ENCODE data around the gene ATXN10.
"Not testable (repeated sequence)": the region's sequence is repeated elsewhere in the genome, so short reads cannot be mapped to it uniquely, and the experiment has no call there.

Gene ATXN10

DNA sequence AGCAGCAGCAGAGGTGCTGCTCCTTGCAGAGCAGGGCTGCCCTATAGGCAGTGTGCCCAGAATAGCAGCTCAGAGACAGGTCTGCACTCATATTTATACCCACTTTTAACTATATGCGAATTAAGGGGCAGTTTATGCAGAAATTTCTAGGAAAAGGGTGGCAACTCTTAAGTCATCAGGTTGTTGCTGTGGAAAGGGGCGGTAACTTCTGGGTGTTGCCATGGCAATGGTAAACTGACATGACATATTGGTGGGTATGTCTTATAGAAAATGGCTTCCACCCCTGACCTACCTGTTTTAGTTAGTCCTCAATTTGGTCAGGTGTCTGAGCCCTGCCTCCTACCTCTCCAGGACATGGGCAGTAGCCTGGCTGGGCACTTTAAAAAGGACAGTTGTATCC, 122.3 kb downstream of the ATXN10 start:
- no peak overlapping the region for H3K4me3 ChIP-seq (ENCODE audit: low read length)
- H3K36me3 ChIP-seq (ENCODE audit: control insufficient read depth, low read length) = peaks cover 73% of the 10 kb centered on the region
- TF ChIP-seq, protein P1, sequence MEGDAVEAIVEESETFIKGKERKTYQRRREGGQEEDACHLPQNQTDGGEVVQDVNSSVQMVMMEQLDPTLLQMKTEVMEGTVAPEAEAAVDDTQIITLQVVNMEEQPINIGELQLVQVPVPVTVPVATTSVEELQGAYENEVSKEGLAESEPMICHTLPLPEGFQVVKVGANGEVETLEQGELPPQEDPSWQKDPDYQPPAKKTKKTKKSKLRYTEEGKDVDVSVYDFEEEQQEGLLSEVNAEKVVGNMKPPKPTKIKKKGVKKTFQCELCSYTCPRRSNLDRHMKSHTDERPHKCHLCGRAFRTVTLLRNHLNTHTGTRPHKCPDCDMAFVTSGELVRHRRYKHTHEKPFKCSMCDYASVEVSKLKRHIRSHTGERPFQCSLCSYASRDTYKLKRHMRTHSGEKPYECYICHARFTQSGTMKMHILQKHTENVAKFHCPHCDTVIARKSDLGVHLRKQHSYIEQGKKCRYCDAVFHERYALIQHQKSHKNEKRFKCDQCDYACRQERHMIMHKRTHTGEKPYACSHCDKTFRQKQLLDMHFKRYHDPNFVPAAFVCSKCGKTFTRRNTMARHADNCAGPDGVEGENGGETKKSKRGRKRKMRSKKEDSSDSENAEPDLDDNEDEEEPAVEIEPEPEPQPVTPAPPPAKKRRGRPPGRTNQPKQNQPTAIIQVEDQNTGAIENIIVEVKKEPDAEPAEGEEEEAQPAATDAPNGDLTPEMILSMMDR (IDR thresholded peaks at IDR 0.05; ENCODE audit: low read depth, low read length, poor library complexity, severe bottlenecking) = no peak
- no peak for TF ChIP-seq EZH2phosphoT487 (IDR thresholded peaks at IDR 0.05; ENCODE audit: borderline replicate concordance, low read length)
- no peaks in the 10 kb centered on the region for H3K27me3 ChIP-seq (ENCODE audit: control insufficient read depth, low read length)
- H3K9me2 ChIP-seq (replicated peaks; ENCODE audit: control insufficient read depth, low read length) = no peaks in the 10 kb centered on the region
- no peak overlapping the region for H3K27ac ChIP-seq (ENCODE audit: low read depth, low read length)
- H3K4me2 ChIP-seq (ENCODE audit: low read length) = no peak overlapping the region
- no peaks in the 10 kb centered on the region for H4K20me1 ChIP-seq (ENCODE audit: control insufficient read depth, insufficient read depth, low read depth, low read length)
- no peaks in the 10 kb centered on the region; the same call in 1 of the 2 replicates for H3F3A ChIP-seq (ENCODE audit: control insufficient read depth, insufficient read depth)
- peaks cover 38% of the 10 kb centered on the region for H3K9me3 ChIP-seq (ENCODE audit: control insufficient read depth, insufficient read depth, low read length)
- H3K4me1 ChIP-seq (ENCODE audit: control insufficient read depth, low read length) = 0 out of 2 replicates have a peak, but pooled peaks cover 3% of the 10 kb centered on the region
- H3K79me2 ChIP-seq (ENCODE audit: control insufficient read depth, low read length) = peaks cover 16% of the 10 kb centered on the region; the same call in 1 of the 2 replicates

DNA sequence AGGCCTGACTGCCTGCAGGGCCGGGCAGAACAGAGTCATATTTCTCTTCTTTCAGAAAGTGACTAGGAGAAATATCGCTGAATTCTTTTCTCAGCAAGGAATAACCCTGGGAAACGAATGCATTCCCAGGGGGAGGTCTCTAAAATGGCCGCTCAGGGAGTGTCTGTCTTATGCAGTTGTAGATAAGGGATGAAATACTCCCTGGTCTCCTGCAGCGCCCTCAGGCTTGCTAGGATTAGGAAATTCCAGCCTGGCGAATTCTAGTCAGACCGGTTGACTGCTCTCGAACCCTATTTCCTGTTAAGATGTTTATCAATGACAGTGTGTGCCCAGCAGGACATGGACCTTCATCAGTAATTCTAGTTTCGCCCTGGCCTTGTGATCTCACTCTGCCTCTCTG, 124.4 kb downstream of the ATXN10 start:
- H3K27ac ChIP-seq (ENCODE audit: low read depth, low read length); H3K9me2 ChIP-seq (replicated peaks; ENCODE audit: control insufficient read depth, low read length): not testable (repeated sequence)

DNA sequence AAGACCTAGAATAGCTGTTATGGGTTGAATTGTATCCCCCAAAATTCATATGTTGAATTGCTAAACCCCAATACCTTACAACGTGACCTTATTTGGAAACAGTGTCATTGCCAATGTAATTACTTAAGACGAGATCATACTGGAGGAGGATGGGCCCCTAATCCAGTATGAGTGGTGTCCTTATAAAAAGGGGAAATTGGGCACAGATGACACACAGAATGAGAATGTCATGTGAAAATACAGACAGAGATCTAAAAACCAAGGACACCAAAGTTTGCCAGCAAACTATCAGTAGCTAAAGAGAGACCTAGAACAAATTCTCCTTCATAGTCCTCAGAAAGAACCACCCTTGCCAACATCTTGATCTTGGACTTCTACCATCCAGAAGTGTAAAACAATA, 127.7 kb downstream of the ATXN10 start:
- H3K4me2 ChIP-seq (ENCODE audit: low read length) = no peak overlapping the region
- H3F3A ChIP-seq (ENCODE audit: control insufficient read depth, insufficient read depth) = no peaks in the 10 kb centered on the region; the same call in 1 of the 2 replicates
- H3K9me2 ChIP-seq (replicated peaks; ENCODE audit: control insufficient read depth, low read length) = no peaks in the 10 kb centered on the region
- H3K27me3 ChIP-seq (ENCODE audit: control insufficient read depth, low read length) = no peaks in the 10 kb centered on the region
- H3K36me3 ChIP-seq (ENCODE audit: control insufficient read depth, low read length) = peaks cover 54% of the 10 kb centered on the region
- H3K4me3 ChIP-seq (ENCODE audit: low read length) = no peak overlapping the region
- H3K27ac ChIP-seq (ENCODE audit: low read depth, low read length) = no peak overlapping the region
- no peaks in the 10 kb centered on the region for H4K20me1 ChIP-seq (ENCODE audit: control insufficient read depth, insufficient read depth, low read depth, low read length)
- TF ChIP-seq, protein P1 (IDR thresholded peaks at IDR 0.05; ENCODE audit: low read depth, low read length, poor library complexity, severe bottlenecking) = no peak
- no peak for TF ChIP-seq EZH2phosphoT487 (IDR thresholded peaks at IDR 0.05; ENCODE audit: borderline replicate concordance, low read length)
- peaks cover 26% of the 10 kb centered on the region for H3K9me3 ChIP-seq (ENCODE audit: control insufficient read depth, insufficient read depth, low read length)
- H3K79me2 ChIP-seq (ENCODE audit: control insufficient read depth, low read length) = no peaks in the 10 kb centered on the region; the same call in 1 of the 2 replicates
- H3K4me1 ChIP-seq (ENCODE audit: control insufficient read depth, low read length) = no peaks in the 10 kb centered on the region

More for the DNA sequence above, 124.4 kb downstream of the ATXN10 start:
- not testable (repeated sequence) for H3K4me3 ChIP-seq (ENCODE audit: low read length); H4K20me1 ChIP-seq (ENCODE audit: control insufficient read depth, insufficient read depth, low read depth, low read length); H3K27me3 ChIP-seq (ENCODE audit: control insufficient read depth, low read length); H3K4me1 ChIP-seq (ENCODE audit: control insufficient read depth, low read length); H3K79me2 ChIP-seq (ENCODE audit: control insufficient read depth, low read length); H3K4me2 ChIP-seq (ENCODE audit: low read length); H3F3A ChIP-seq (ENCODE audit: control insufficient read depth, insufficient read depth)
- Histone ChIP-seq H3K36me3 (ENCODE audit: control insufficient read depth, low read length) (peaks cover 72% of the 10 kb centered on the region), H3K9me3 (ENCODE audit: control insufficient read depth, insufficient read depth, low read length) (peaks cover 36% of the 10 kb centered on the region)

DNA sequence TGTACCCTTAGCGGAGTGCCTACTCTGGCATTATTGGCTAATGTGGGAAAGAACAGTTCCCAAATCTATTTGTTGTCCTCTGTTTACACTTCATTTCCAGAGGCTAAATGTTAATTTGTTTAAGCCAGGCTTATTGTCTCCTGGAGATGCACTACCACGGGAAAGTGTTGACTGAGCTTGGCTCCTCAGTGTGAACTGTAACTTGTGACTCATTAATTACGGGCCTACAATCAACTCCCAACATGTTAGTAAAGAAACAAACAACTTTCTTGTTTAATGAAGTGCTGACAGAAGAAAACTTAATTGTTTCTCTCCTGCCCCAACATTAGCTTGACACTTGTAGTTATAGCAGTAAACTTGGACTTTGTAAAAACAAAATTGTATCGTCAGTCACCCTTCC, 130.4 kb downstream of the ATXN10 start:
- H3K9me3 ChIP-seq (ENCODE audit: control insufficient read depth, insufficient read depth, low read length) = peaks cover under 1% of the 10 kb centered on the region
- no peaks in the 10 kb centered on the region for H3K27me3 ChIP-seq (ENCODE audit: control insufficient read depth, low read length)
- no peak overlapping the region for H3K4me2 ChIP-seq (ENCODE audit: low read length)
- peaks cover 4% of the 10 kb centered on the region; the same call in 1 of the 2 replicates for H3K79me2 ChIP-seq (ENCODE audit: control insufficient read depth, low read length)
- no peaks in the 10 kb centered on the region; the same call in 1 of the 2 replicates for H3F3A ChIP-seq (ENCODE audit: control insufficient read depth, insufficient read depth)
- H3K36me3 ChIP-seq (ENCODE audit: control insufficient read depth, low read length) = peaks cover 40% of the 10 kb centered on the region
- TF ChIP-seq, protein P1 (IDR thresholded peaks at IDR 0.05; ENCODE audit: low read depth, low read length, poor library complexity, severe bottlenecking) = no peak
- no peak for TF ChIP-seq EZH2phosphoT487 (IDR thresholded peaks at IDR 0.05; ENCODE audit: borderline replicate concordance, low read length)
- no peaks in the 10 kb centered on the region for H3K4me1 ChIP-seq (ENCODE audit: control insufficient read depth, low read length)
- no peak overlapping the region for H3K27ac ChIP-seq (ENCODE audit: low read depth, low read length)
- H3K9me2 ChIP-seq (replicated peaks; ENCODE audit: control insufficient read depth, low read length) = no peaks in the 10 kb centered on the region
- no peak overlapping the region for H3K4me3 ChIP-seq (ENCODE audit: low read length)
- no peaks in the 10 kb centered on the region for H4K20me1 ChIP-seq (ENCODE audit: control insufficient read depth, insufficient read depth, low read depth, low read length)

Measured in DOHH2 (cell line).